Dermis blood vessel endothelial cell (primary cell): ENCODE measurements around the gene COX4I2. TPM values are rescaled to one million over a fixed set of nuclear protein-coding genes. Genes with fewer than 3 reads are reported as not detected.

ENCODE experiments used
- DNase-seq: peaks from one replicate; pipeline ENCODE4 v3.0.0; 2010
- total RNA-seq: library from RNA; depleted of rRNA; stranded (reverse); fragments of >200 nt; gene quantifications from 2 replicates; pipeline ENCODE4 v1.2.3, GENCODE V29; 2014

The COX4I2 gene
- total RNA-seq, 1 donor from 2014 or later, result not detected

DNA sequence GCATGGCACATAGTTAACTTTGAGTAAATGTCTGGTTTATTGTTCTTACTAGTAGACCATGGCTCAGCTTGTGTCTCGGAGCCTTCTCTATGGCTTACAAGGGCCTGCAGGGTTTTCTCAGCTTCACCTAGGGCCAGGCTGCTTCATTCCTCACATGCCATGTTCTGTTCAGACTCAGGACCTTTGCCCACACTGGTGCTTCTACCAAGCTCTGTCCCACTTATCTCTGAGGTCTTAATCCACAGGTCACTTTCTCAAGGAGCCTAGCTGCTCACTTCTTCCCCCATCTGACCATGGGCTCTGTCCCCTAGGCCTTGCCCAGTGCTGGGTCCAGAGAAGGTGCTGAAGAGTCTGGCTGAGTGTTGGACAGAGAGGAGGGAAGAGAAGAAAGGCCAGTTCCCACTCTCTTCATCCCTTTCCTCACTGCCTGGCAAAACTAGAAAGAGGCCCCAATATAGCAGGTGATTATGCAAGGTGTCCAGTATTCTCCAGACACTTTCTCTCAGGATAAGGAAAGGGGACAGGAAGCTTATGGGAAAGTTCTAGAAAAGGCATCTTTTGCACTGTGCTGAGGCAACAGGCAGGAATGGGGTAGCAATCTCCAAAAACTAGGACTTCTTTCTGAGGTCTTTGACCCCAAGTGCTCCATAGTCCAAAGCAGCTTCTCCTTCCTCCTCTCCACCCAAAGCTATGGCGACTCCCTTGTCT lies 40.0 kb downstream of the COX4I2 start:
- no peak for DNase-seq

DNA sequence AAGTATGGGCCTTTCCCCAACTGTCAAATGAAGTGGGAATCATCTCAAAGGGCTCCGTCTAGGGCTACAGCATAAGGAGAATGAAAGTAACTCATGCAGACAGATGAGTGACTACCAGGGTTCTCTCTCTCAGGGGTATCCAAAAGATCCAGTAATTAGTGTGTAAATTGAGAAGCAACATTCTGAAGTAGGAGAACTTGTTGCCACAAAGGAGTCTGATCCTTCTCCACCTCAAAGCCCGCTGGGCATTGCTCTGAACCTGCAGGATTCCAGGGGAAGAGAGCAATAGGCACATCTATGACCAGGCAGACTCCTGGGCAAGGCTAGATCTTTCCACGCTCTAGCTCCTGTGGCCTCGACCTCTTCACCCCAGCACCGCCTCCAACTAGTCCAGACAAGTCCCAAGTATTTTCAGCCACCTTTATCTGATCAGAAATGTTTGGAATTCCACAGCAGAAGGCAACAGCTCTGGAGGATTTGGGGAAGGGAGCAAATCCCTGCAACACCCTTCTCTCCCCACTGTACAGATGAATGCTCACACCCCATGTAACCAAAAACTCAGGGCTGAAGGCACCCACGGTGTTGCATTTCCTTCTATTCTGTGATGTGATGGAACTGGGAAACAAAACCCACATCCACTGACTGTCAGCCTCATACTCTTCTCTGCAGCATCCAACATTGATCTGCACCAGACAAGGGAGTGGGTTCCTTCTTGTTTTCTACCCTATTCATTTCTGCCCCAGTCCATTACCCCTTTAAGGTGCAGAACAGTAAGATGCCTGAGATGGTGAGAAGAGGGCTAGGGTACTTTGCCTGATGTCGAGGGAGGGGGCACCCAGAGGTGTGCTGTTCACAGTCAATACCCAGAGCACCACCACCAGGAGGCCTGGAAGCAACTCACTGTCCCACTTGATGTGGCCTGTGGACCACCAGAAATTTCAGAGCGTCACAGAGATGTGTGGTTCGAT lies 41.0 kb downstream of the COX4I2 start:
- DNase-seq, result no peak

DNA sequence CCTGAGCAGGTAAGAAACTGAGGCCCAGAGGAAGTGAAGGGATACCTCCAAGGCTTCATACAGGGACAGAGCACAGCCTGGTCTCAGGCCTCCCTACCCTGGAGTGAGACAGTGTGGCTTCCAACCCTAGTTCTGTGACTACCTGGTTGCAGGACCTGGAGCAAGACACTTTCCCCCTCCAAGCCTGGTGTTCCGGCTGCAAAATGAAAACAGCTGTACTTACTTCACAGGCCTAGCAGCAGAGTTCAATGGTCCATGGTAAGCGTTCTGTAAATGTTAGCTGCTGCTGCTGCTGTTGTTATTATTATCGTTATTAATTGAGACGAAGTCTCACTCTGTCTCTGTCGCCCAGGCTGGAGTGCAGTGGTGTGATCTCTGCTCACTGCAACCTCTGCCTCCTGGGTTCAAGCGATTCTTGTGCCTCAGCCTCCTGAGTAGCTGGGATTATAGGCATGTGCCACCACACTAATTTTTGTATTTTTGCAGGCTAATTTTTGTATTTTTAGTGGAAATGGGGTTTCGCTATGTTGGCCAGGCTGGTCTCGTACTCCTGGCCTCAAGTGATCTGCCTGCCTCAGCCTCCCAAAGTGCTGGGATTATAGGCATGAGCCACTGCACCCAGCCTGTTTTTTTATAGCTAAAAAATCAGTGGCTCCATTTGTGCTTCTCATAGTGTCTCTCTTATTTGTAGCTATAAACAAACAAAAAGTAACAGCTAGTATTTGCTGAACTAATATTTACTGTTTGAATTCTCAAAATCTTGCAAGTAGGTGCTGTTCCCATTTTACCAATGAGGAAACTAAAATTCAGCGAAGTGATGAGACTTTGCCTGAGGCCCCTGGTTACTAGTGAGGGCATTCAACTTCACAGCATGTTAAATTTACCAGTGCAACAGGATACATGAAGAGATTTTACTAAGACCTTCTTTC lies 41.9 kb downstream of the COX4I2 start:
- DNase-seq, result no peak

DNA sequence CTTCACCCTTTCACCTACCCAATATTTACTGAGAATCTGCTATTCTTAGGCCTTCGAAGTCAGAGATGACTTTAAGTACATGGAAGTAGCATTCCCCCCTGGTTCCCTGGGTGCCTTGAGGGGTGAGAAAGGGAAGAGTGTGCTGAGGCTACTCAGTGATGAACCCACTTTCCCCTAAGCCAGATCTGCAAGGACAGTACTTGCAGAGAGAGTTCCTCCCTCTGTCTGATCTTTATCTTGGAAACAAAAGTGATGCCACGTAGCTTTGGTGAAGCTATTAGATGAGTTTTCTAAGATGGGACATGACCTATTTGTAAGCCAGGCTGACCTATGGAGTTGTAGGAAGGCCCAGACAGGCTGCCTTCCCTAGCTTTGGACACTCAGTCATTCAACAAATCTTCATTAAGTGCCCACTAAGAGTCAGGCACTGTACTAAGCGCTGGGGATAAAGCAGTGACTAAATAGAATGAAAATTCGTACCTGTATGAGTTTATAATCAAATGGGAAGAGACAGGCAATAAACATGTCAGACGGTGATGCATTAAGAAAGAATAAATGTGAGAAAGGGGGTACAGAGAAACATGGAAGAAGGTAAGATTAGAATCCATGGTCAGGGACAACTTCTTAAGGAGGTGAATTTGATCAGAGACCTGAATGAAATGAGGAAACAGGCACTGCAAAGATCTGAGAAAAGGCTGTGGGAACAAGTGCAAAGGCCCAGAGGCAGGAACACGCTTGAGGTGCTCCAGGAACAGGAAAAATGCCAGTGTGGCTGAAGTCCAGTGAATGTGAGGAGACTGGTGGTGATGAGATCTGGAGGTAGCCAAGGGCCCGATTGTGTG lies 42.8 kb downstream of the COX4I2 start:
- no peak for DNase-seq

DNA sequence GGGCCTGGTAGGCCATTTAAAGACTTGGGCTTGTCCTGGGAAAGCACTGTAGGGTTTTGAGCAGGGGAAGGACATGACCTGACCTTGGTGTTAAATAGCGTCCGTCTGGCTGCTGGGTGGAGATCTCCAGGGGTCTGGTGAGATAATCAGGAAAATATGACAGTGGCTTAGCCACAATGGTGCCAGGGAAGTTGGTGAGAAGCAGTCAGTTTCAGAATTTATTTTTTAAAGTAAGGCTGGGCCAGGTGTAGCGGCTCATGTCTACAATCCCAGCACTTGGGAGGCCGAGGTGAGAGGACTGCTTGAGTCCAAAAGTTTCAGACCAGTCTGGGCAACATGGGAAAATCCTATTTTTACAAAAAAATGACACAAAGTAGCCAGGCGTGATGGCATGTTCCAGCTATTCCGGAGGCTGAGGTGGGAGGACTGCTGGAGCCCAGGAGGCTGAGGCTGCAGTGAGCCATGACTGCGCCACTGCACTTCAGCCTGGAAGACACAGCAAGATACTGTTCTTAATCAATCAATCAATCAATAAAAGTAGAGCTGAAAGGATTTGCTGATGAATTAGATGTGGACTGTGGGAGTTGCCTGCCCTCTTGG lies 43.5 kb downstream of the COX4I2 start:
- DNase-seq, result no peak

DNA sequence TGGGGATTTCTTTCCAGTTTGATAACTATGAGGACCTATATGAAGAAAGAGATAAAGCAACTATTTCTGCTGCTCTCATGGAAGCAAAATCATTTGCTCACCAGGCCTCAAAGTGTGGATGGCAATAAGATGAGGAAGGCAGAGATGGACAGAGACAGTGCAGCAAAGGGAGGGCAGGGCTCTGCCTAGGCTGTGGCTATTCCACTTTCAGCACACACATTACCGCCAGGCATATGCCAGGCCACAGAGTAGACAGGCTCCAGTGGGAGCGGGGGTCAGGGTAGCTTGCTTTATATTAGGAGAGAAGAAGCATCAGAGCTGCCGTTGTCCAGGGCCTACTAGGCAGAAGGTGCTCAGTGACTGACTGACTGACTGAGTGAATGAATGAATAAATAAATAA lies 44.1 kb downstream of the COX4I2 start:
- no peak for DNase-seq

DNA sequence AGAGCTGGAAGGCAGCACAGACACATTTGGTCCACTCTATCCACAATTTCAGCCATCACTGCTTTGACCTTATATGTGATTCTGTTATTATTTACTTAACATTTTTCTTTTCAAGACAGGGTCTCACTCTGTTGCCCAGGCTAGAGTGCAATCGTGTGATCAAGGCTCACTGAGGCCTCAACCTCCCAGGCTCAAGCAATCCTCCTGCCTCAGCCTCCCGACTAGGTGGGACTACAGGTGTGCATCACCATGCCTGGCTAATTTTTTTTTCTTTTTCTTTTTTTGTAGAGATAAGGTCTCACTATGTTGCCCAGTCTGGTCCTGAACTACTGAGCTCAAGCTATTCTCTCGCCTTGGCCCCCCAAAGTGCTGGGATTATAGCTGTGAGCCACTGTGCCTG lies 44.6 kb downstream of the COX4I2 start:
- no peak for DNase-seq

DNA sequence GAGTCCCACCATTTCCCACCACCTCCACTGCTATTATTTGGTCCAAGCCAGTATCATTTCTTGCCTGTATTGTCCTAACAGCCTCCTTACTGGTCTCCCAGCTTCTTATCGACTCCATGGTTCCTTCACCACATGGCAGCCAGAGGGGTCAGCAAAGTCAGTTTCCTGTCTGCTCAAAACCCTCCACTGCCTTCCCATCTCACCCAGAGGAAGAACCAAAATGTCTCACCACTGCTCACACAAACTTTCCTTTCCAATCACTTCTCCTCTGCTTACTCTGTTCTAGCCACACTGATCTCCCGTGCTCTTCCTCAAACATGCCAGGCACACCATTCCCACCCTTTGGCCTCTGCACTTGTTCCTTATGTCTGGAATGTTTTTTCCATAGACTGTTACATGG lies 45.2 kb downstream of the COX4I2 start:
- no peak for DNase-seq

DNA sequence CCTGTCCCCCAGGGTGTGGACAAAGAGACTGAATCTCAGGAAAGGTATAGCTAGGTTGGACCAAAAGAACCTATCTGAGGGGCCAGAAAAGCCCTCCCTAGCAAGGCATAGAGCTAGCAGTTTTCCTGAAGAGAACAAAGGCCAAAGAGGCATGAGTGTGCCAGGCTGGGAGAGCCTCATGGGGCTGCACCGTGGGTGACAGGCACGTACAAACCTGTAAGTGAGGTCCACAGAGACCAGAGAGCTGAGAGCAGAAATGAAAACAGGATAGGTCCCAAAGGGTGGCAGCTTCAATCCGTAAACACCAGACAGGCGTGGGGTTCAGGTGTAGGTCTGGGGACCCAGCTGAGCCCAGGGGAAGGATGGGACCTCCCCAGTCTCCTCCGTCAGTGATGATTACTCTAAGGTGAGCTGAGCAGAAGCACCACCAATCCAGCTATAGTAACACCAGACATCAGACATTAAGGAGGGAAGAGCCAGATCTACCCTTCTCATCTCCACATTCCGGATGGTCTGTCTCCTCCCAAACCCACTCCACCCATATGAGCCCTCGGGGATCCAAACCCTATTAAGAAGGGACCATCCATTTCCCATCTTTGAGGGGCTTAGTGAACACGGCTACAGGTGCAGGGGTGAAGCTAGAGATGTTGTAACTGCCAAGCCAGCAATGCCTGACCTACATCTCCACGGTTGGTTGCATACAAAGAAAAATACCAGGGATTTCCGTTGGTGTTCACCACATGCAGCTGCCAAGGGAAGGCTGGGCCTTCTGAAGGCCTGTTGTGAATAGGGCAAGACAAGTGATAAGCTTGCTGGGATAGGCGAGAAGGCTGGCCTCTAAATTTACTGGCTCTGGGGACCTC lies 46.7 kb downstream of the COX4I2 start:
- peak; percentile 45 for DNase-seq

DNA sequence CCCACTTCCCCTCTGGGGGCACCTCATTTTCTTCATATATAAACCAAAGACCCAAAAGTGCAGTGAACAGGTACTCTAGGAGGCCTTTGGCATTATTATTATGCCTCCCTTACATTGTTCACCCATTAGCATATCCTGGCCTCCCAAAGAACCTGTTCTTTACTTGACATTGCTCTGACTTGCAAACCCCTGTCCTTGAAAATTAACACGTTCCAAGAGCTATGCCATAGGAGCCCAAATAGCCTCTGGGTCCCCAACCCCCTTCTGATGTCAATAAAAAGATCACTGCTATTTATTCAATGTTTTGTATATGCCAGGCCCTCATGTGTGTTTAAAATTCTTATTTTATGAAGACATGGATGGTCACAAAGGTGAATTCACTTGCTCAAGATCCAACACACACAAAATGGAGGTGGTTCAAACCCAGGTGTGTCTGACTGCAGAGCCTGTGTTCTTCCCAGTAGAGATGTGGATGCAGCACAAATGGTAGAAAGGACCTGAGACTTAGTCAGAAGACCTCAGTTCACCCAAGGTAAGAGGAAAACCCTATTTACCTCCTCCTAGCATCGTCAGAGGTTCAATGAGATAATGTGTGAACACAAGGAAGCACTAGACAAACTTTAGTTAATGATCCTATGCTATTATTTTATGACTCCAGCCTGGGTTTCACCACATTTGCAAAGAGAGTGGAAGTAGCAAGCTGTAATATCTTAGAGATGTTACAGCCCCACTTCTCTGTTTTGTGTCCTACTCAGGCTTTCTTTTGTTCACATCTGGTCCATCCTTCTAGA lies 48.3 kb downstream of the COX4I2 start:
- DNase-seq, result no peak

DNA sequence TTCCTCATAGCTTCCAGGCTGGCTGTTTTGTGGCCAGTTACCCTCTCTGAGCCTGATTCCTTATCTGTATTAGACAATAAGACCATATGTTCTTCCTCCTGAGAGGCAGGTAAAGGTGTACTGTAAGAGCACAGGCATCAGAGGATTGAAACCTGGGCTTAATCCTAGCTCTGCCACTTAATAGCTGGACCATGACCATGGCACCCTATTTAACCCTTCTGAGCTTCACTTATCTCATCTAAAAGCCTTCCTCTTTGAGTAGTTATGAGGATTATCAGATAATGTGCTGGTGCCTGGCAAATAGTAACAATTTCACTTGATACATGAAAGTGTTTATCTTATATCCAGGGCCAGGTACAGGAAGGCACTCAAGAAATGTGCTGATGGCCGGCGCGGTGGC lies 50.1 kb downstream of the COX4I2 start:
- no peak for DNase-seq

DNA sequence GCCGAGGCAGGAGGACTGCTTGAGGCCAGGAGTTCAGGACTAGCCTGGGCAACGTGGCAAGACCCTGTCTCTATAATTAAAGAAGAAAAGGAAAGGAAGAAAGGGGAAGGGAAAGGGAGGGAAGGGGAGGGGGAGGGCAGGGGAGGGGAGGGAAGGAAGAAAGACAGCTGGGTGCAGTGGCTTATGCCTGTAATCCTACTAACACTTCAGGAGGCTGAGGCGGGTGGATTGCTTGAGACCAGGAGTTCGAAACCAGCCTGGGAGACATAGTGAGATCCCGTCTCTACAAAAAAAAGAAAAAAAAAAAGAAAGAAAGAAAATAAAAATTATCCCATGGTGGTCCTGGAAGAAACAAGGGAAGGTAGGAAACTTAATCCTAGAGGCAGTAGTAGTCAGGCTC lies 51.4 kb downstream of the COX4I2 start:
- no peak for DNase-seq

DNA sequence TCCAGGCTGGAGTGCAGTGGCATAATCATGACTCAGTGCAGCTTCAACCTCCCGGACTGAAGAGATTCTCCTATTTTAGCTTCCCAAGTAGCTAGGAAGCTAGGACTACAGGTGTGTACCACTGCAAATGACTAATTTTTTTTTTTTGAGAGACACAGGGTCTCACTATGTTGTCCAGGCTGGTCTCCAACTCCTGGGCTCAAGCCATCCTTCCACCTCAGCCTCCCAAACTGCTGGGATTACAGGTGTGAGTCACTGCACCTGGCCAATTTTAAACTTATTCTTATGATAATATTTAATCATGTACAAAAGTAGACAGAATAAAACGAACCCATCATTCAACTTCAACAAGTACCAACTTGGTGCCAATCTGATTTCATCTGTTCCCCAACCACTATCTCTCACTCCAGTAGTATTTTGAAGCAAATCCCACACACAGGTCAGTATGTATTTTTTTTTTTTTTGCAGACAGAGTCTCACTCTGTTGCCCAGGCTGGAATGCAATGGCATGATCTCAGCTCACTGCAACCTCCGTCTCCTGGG lies 52.5 kb downstream of the COX4I2 start:
- DNase-seq, result no peak

DNA sequence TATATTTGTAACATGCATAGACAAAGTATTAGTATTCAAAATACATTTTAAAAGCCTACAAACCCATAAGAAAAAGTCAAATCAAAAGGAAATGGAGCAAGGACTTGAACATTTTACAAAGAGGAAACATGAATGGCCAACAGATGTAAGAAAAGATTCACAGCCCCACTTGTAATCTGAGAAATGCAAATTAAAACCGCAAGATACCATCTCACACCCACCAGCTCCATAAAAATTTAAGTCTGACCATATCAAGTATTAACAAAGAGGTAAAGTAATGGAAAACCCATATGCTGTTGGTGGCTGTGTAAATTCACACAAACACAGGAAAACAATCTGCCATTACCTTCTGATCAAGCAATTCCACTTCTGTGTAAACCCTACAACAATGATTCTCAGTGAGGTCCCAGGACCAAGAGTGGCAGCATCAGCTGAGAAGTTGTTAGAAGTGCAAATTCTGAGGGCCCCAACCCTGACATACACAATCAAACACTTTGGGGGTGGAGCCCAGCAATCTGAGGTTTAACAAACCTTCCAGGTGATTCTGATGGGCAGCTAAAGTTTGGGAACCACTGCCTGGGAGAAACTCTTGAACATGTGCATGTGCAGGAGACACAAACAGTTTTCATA lies 54.0 kb downstream of the COX4I2 start:
- no peak for DNase-seq

DNA sequence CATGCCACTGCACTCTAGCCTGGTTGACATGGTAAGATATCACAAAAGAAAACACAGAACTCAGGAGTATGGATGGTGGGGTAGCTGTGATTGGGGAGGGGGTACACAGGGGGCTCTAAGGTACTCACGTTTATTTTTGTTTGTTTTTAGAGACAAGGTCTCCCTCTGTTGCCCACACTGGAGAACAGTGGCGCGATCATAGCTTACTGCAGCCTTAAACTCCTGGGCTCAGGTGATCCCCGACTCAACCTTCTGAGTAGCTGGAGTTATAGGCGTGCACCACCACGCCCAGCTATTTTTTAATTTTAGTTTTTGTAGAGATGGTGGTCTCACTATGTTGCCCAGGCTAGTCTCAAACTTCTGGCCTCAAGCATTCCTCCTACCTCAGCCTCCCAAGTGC lies 55.7 kb downstream of the COX4I2 start:
- DNase-seq, result no peak

DNA sequence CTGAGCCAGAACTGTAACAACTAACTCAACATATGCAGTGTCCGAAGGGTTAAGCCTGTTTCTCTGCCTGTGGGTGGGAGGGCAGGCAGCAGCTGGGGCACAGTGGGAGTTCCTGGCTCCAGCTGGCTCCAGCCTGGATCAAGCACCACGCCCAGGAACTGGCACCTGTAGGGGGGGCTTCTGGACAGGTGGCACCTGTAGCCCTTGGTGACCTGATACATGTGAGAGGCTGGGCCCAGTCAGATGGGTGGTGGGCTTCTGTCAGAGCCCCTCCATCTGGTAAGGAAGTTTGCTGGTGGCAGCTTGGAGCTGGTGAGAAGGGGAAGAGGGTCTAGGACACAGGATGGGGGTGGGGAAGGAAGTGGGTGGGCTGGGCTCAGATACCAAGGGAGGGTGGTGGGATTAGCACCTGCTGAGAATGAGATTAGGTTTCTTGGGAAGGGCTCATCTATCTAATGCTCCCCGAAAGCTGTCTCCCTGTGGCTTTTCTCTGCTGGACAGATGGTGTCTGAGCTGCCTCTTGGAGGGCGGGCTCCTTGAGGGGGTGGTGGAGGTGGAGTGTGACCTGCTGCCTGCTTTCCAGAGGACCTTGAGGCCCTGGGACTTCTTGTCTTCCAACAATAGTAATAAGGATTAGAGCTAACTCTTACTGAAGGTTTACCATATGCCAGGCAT lies 56.4 kb downstream of the COX4I2 start:
- no peak for DNase-seq
